Activated CD8-positive, alpha-beta T cell treated with anti-CD3 and anti-CD28 coated beads for 36 hours (primary cell): ENCODE measurements around the gene LRRK1. TPM values are rescaled to one million over a fixed set of nuclear protein-coding genes. Genes with fewer than 3 reads are reported as not detected.

Source experiments
- ATAC-seq: fragments of 200-7000 bp; cut with Tn5 transposase; one replicate; pipeline ENCODE4 v1.10.0; 2021; ENCODE audit warnings: mild to moderate bottlenecking, moderate library complexity
- CTCF ChIA-PET: fragments of 350-600 bp; sonication (Branson Sonifier 250); formaldehyde crosslinking; loops from one replicate; lab custom pipeline; 2021; ENCODE audit warnings: antibody characterized with exemption; lab: Charles Lee
- POLR2A ChIA-PET: fragments of 350-600 bp; sonication (Branson Sonifier 250); formaldehyde crosslinking; loops from one replicate; lab custom pipeline; 2021; ENCODE audit warnings: antibody characterized with exemption; lab: Charles Lee
- DNase-seq: peaks from one replicate; pipeline ENCODE4 v3.0.0-alpha.2; 2020
- H3K27ac Mint-ChIP-seq: one replicate; pipeline ENCODE4 v1.8.0; 2021; ENCODE audit warnings: mild to moderate bottlenecking, mixed read lengths
- H3K27me3 Mint-ChIP-seq: one replicate; pipeline ENCODE4 v1.8.0; 2021; ENCODE audit warnings: mixed read lengths
- H3K36me3 Mint-ChIP-seq: one replicate; pipeline ENCODE4 v1.8.0; 2021; ENCODE audit warnings: low read depth, mixed read lengths
- H3K4me1 Mint-ChIP-seq: one replicate; pipeline ENCODE4 v1.8.0; 2021; ENCODE audit warnings: low read depth, mixed read lengths
- H3K4me3 Mint-ChIP-seq: one replicate; pipeline ENCODE4 v1.8.0; 2021; ENCODE audit warnings: mild to moderate bottlenecking, moderate library complexity, mixed read lengths
- H3K9me3 Mint-ChIP-seq: one replicate; pipeline ENCODE4 v1.8.0; 2021; ENCODE audit warnings: mixed read lengths
- CTCF ChIP-seq: fragments of 200-600 bp; IDR thresholded peaks from one replicate; pipeline ENCODE4 v1.8.0; 2022; ENCODE audit warnings: antibody characterized with exemption, mild to moderate bottlenecking
- intact Hi-C: fragments of 100-400 bp; cut with micrococcal nuclease; formaldehyde crosslinking; loops from one replicate; pipeline ENCODE4 v1.10.0; 2022
- total RNA-seq, 2 experiments: library from RNA; stranded (reverse); gene quantifications; one replicate each; pipeline ENCODE4 v1.2.3, GENCODE V29; 2021

The LRRK1 gene
- total RNA-seq, 2 experiments from 2014 or later = 0.50 to 0.83 TPM

DNA sequence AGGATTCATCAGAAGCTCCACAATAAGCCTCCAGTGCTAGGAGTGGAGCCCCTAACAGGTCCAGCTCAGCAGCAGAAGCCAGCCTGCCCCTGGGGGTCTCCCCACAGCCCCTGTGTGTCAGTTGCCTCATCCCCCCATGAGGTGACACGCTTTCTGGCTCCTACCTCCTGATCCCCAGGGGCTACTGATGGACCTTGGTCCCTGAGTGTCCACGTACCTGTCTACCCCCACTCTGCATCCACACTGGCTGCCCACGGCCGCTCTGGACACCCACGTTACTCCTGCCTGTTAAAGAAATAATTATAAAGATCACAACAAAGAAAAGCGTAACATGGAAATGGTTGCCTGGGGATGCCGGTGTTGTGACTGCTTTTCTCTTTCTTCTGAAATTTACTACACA lies 189.6 kb downstream of the LRRK1 start:
- no peaks in the 10 kb centered on the region for H3K9me3 Mint-ChIP-seq
- TF ChIP-seq CTCF = no peak
- intact Hi-C loops = no loop called here
- DNase-seq (no peak), ATAC-seq (no peak)
- no peaks in the 10 kb centered on the region for H3K36me3 Mint-ChIP-seq
- no peak overlapping the region for H3K27ac Mint-ChIP-seq
- H3K4me3 Mint-ChIP-seq = no peak overlapping the region
- no peaks in the 10 kb centered on the region for H3K27me3 Mint-ChIP-seq
- CTCF ChIA-PET = no interaction called here
- POLR2A ChIA-PET = no interaction called here
- no peaks in the 10 kb centered on the region for H3K4me1 Mint-ChIP-seq

GRCh38 chr15:101110681-101111569 lies 191.8 kb downstream of the LRRK1 start:
- H3K36me3 Mint-ChIP-seq = no peaks in the 10 kb centered on the region
- no peaks in the 10 kb centered on the region for H3K9me3 Mint-ChIP-seq
- H3K4me1 Mint-ChIP-seq = peaks cover under 1% of the 10 kb centered on the region
- ChIA-PET CTCF (interaction anchor here (0.8 to 1.1 kb wide), 4 partner anchors 9 to 95 kb away, joined by 3 to 4 read pairs (median 4); no protein-coding TSS in a partner anchor), POLR2A (interaction anchor here (1.2 kb wide), 1 partner anchor 70 kb away, joined by 3 read pairs; no protein-coding TSS in a partner anchor)
- intact Hi-C loops = no loop called here
- TF ChIP-seq CTCF = no peak
- H3K27ac Mint-ChIP-seq = no peak overlapping the region
- H3K4me3 Mint-ChIP-seq = no peak overlapping the region
- no peaks in the 10 kb centered on the region for H3K27me3 Mint-ChIP-seq
- ATAC-seq (no peak), DNase-seq (no peak)

DNA sequence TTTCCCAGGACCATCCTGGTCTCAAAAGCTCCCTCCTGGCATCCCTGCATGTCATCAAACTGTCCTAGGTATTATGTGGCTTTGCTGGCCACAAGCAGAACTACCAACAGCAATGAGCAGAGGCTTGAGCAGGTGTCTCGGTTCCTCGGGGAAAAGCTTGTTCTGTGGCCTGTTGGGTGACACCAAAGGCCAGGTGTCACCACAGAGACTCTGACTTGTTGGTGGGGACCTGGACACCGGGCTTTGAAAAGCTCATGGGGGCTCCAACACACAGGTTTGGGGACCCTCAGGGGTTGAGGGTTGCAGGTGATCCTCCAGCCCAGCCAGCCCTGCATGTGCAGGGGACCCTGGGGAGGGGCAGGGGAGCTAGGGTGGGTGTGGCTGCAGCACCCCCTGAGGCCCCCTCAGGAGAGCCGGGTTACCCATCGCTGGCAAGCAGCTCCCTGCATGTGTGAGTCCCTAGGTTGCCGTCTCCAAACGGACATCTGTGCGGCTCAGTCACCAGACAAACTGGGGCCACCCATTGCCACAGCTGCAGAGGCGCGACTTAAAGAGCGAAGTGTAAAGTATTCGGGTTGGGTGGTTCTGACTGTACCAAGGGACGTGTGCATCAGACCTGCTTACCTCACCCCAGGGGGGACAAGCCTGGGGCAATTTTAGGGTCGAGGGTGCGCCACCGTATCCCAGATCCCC lies 192.6 kb downstream of the LRRK1 start:
- no peaks in the 10 kb centered on the region for H3K9me3 Mint-ChIP-seq
- no peak overlapping the region for H3K4me3 Mint-ChIP-seq
- no peaks in the 10 kb centered on the region for H3K27me3 Mint-ChIP-seq
- no peak overlapping the region for H3K27ac Mint-ChIP-seq
- POLR2A ChIA-PET = interaction anchor here (1.2 kb wide), 1 partner anchor 70 kb away, joined by 3 read pairs; no protein-coding TSS in a partner anchor
- intact Hi-C loops = no loop called here
- DNase-seq = no peak
- TF ChIP-seq CTCF = no peak
- H3K4me1 Mint-ChIP-seq = peaks cover 8% of the 10 kb centered on the region
- no peak for ATAC-seq
- CTCF ChIA-PET = interaction anchor here (0.6 to 1.4 kb wide), 5 partner anchors 10 to 96 kb away, joined by 3 to 4 read pairs (median 3); no protein-coding TSS in a partner anchor
- H3K36me3 Mint-ChIP-seq = no peaks in the 10 kb centered on the region

DNA sequence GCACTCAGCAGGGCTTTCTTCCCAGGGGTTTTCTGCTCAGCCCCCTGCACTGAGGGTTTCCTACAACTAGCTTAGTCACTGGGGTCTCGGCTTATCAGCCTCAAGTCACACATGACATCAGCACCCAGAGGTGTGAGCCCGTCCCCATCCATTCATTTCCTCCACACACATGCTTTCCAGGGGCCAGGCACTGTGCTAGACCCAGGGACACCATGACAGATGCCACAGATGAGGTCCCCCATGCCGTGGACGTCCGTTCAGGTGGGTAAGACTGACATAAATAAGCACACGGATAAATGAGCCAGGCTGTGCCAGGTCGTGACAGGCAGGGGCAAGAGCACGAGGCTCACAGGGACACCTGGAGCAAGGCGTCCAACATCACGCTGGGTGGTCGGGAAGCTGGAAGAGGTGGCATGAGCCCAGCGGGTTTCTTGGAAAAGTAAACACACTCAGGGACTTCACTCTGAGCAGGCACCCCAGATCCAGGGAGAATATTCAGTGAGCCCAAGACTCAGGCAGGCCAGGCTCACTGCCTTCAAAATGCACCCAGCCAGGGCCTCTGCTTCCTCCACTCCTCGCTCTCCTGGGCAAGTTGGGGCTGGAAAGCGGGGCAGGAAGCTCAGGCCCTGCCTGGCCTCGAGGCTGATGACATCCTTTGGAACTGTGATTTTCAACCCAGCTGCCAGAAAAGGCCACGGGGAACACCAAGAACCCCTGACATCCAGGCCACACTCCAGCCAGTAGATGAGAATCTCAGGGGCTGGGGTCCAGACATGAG lies 193.4 kb downstream of the LRRK1 start:
- Mint-ChIP-seq H3K4me3 (no peak overlapping the region), H3K4me1 (peaks cover 9% of the 10 kb centered on the region), H3K27ac (no peak overlapping the region), H3K36me3 (no peaks in the 10 kb centered on the region), H3K27me3 (no peaks in the 10 kb centered on the region), H3K9me3 (no peaks in the 10 kb centered on the region)
- DNase-seq (no peak), ATAC-seq (no peak)
- POLR2A ChIA-PET = interaction anchor here (0.7 kb wide), 1 partner anchor 14 kb away, joined by 3 read pairs; no protein-coding TSS in a partner anchor
- TF ChIP-seq CTCF = no peak
- intact Hi-C loops = no loop called here
- CTCF ChIA-PET = interaction anchor here (0.6 to 1.5 kb wide), 4 partner anchors 11 to 104 kb away, joined by 3 to 7 read pairs (median 4); no protein-coding TSS in a partner anchor
